ENCODE results near the gene RNF114.
A peak's percentile ranks its signal among the peaks of the same experiment; 100 is the strongest.
"Not testable (repeated sequence)": the region's sequence is repeated elsewhere in the genome, so short reads cannot be mapped to it uniquely, and the experiment has no call there.

The RNF114 gene

GRCh38 chr20:49936153-49937026, at the start of gene RNF114:
TSS of gene RNF114 (plus strand) at chr20:49936397. CDS start at chr20:49936413, 16 bp downstream.
- DNase-seq = peak; percentile 90

GRCh38 chr20:49886571-49887213, 49.5 kb upstream of the RNF114 start:
- DNase-seq = no peak

GRCh38 chr20:49887251-49888211, 48.7 kb upstream of the RNF114 start:
- DNase-seq = no peak

- peak; percentile 66 for DNase-seq
These were observed 47.8 kb upstream of the RNF114 start for GRCh38 chr20:49888212-49889000.

GRCh38 chr20:49889001-49889934, 46.9 kb upstream of the RNF114 start:
- no peak for DNase-seq

GRCh38 chr20:49889935-49890333, 46.3 kb upstream of the RNF114 start:
- DNase-seq = no peak

- DNase-seq = no peak
These were observed 45.5 kb upstream of the RNF114 start for GRCh38 chr20:49890471-49891361.

GRCh38 chr20:49891476-49892110, 44.6 kb upstream of the RNF114 start:
- no peak for DNase-seq

GRCh38 chr20:49892260-49892659, 43.9 kb upstream of the RNF114 start:
- no peak for DNase-seq

- no peak for DNase-seq
These were observed 43.4 kb upstream of the RNF114 start for GRCh38 chr20:49892817-49893216.

GRCh38 chr20:49893242-49894072, 42.7 kb upstream of the RNF114 start:
- DNase-seq = peak; percentile 63

- peak; percentile 38 for DNase-seq
These were observed 42.1 kb upstream of the RNF114 start for GRCh38 chr20:49894073-49894470.

- DNase-seq = not testable (repeated sequence)
These were observed 40.6 kb upstream of the RNF114 start for GRCh38 chr20:49895474-49896093.

- DNase-seq = no peak
These were observed 40.0 kb upstream of the RNF114 start for GRCh38 chr20:49896204-49896603.

GRCh38 chr20:49899541-49900383, 36.4 kb upstream of the RNF114 start:
- no peak for DNase-seq

GRCh38 chr20:49901588-49901987, 34.6 kb upstream of the RNF114 start:
- DNase-seq = no peak
